ENCODE results near the gene POU3F3. TPM values are rescaled to one million over a fixed set of nuclear protein-coding genes. Genes with fewer than 3 reads are reported as not detected.

Gene POU3F3
- total and polyA plus RNA-seq, 12 donors: 0.03 to 0.18 (median 0.11) TPM; not detected in 4

- DNase-seq: no peak
- TF ChIP-seq CTCF (IDR thresholded peaks at IDR 0.05) (no peak), POLR2A (IDR thresholded peaks at IDR 0.05) (no peak)
- no peak overlapping the region for H3K4me3 ChIP-seq
- no peaks in the 10 kb centered on the region for H3K9me3 ChIP-seq (replicated peaks in 1 of 3)
- peaks cover 82% of the 10 kb centered on the region for H3K27me3 ChIP-seq
- no peak overlapping the region for H3K27ac ChIP-seq
- intact Hi-C loops (cut with DNase I): no loop called here
- WGBS, 4 donors: 2% methylated on average over 12 to 95 of the region's 135 CpGs; no CpG with 5 or more reads in 1 of the 4 donors
- H3K36me3 ChIP-seq (replicated peaks in 1 of 2): no peaks in the 10 kb centered on the region
- peaks cover 0 to 34% of the 10 kb centered on the region in 2 donors for H3K4me1 ChIP-seq (replicated peaks in 1 of 2)
Measured at GRCh38 chr2:104855221-104856085, 1.5 kb downstream of the POU3F3 start.

- intact Hi-C loops (cut with DNase I): no loop called here
- peaks cover 0 to 34% of the 10 kb centered on the region in 2 donors for H3K4me1 ChIP-seq (replicated peaks in 1 of 2)
- TF ChIP-seq CTCF (IDR thresholded peaks at IDR 0.05) (no peak), POLR2A (IDR thresholded peaks at IDR 0.05) (no peak)
- 4 to 12% (median 4%) methylated on average over 28 to 106 of the region's 106 CpGs; no CpG with 5 or more reads in 1 of the 4 donors for WGBS, 4 donors
- peaks cover 84% of the 10 kb centered on the region for H3K27me3 ChIP-seq
- no peak overlapping the region for H3K27ac ChIP-seq
- H3K4me3 ChIP-seq: no peak overlapping the region
- H3K9me3 ChIP-seq (replicated peaks in 1 of 3): no peaks in the 10 kb centered on the region
- H3K36me3 ChIP-seq (replicated peaks in 1 of 2): no peaks in the 10 kb centered on the region
- DNase-seq: peak in 1 of 7 donors; percentile 46
Measured at GRCh38 chr2:104856086-104856972, 2.4 kb downstream of the POU3F3 start.

- no peak for DNase-seq
- intact Hi-C loops (cut with DNase I): no loop called here
- no peak overlapping the region for H3K27ac ChIP-seq
- no peaks in the 10 kb centered on the region for H3K9me3 ChIP-seq (replicated peaks in 1 of 3)
- H3K27me3 ChIP-seq: peaks cover 84% of the 10 kb centered on the region
- 0 to 5% (median 3%) methylated on average over 6 to 41 of the region's 41 CpGs for WGBS, 4 donors
- peak overlapping the region in 1 of 4 donors; percentile 5 for H3K4me3 ChIP-seq
- TF ChIP-seq CTCF (IDR thresholded peaks at IDR 0.05) (no peak), POLR2A (IDR thresholded peaks at IDR 0.05) (no peak)
- H3K36me3 ChIP-seq (replicated peaks in 1 of 2): no peaks in the 10 kb centered on the region
- H3K4me1 ChIP-seq (replicated peaks in 1 of 2): peaks cover 0 to 31% of the 10 kb centered on the region in 2 donors
Measured at GRCh38 chr2:104856973-104857261, 3.0 kb downstream of the POU3F3 start.

Data from adrenal gland (tissue), 12 donors.